Brain pericyte (primary cell): ENCODE data around the gene CHCHD1.
"Not testable (repeated sequence)": the region's sequence is repeated elsewhere in the genome, so short reads cannot be mapped to it uniquely, and the experiment has no call there.

Source experiments
- DNase-seq: peaks from one replicate; pipeline ENCODE4 v3.0.0-alpha.2; 2012; ENCODE audit warnings: low read depth, low spot score

CHCHD1 gene

DNA sequence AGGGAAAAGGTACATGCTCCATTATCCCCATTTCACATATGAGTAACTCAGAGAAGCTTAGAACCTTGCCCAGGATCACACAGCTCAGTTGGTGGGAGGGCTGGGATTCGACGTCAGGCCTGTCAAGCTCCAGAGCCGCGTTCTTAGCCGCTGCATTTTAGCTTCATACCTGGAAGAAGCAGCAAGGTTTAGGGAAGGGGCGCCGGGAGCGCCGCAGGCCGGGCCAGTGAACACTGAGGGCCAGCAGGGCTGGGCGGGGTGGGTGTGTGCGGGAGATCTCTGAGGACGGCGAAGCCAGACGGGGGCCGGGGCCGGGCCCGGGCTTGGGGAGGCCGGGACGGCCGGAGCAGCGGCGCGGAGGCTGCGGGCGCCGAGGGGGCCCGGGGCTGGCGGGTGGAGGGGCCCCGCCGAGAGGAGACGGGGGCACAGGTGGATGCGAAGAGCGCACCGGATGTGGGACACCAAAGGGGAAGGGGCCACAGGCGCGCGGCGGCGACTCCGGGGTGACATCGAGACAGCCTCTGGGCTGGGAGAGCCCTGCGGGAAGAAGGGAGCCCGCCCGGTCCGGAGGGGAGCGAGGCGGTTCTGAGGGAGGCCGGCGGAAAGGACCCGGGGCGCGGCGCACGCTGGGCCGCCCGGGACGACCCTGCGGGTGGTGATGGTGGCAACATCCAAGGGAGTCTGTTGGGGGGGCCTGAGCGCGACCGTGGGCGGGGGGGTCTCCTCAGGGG lies 29.1 kb downstream of the CHCHD1 start:
- DNase-seq: no peak

DNA sequence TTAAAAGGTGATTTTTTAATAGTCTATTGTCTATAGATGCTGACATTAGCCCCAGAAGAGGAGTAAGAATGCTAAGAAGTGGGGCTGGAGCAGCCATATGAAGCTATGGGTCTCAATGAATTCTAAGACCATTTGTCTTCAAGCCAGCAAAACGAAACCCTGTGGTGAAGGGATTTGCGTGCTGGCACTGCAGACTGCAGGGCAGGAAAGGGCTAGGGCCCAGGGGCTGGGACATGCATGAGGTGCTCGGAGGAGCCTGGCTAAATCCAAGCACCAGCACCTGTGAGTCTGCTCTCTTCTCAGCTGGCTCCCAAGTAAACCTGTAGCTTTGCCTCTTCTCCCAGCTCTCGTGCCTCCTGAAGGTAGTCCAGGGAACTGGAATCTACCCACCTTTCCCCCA lies 30.8 kb downstream of the CHCHD1 start:
- no peak for DNase-seq

DNA sequence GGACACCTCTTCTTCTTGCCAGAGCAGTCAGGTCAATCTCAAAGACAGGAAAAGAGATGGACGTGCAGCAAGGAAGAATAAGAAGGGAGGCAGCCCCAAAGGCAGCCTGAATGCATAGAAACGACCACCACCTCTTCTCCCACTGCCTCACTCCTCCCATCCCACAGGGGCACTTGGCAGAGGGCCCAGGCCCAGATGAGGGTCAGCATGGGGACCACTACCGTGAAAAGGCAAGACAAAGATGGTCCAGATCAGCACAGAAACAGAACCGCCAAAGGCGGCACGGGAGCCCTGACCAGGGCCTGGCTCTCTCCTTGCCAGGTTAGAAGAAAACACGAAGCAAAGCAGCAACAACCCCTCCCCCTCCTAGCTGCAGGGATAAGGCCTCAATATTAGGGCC lies 31.5 kb downstream of the CHCHD1 start:
- DNase-seq: no peak

DNA sequence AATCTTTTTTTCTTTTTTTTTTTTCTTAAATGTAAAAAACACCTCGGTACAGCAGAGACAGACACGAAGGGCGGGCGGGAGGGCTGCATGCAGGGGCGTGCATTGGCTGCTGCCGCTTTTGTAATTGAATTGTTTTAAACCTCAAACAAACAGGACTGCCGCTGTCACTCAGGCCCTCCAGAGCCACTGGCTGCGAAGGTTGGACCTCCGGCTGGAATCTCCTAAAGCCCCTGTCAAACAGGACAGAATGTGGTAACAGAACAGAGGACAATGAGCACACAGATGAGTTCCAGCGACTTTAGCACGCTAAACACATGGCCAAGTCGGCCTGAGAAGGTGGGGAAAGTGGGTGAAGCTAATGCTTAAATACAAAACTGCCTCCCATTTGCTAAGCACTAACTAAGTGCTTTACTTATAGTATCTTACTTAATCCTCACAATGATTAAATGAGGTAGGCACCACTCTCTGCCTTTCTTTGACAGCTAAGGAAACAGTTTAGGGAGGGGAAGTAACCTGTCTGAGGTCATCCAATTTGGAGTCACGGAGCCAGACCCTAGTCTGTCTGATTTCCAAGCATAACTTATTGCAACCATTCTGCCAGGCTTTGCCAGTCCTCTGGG lies 32.5 kb downstream of the CHCHD1 start:
- no peak for DNase-seq

DNA sequence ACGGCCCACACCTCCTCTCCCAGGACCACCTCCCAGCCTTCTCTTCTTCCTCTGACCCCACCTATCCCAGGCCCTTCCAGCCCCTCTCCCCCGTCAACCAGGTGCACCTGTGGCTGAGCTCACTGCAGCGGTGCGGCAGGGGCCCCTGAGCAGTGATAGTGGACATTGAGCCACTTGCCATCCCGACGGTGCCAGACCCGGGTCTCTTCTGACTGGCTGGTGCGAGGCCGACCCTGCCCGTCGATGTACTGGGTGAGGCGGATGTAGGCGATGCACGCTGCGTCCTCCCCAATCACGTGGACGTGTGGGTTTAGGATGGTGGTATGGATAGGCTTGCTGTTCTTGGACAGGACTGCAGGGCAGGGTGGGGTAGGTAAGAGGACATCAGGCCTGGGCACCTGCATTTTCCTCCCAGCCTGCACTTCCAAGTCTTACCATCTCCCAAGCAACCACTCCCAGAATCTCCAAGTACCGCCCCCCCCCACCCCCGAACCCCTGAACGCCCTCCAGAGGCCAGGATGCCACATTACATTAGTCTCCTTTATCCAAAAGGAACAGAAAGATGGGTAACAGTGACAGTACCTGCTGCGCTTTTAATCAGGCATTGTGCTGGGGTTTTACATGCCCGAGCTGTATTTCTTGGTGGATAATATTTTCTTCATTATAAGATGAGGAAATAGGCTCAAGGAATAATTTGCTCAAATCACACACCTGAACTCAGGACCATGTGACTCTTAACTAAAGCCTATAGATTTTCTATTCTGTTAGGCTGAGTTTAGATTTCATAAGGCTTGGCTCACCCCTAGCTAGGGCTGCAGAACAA lies 33.3 kb downstream of the CHCHD1 start:
- no peak for DNase-seq

DNA sequence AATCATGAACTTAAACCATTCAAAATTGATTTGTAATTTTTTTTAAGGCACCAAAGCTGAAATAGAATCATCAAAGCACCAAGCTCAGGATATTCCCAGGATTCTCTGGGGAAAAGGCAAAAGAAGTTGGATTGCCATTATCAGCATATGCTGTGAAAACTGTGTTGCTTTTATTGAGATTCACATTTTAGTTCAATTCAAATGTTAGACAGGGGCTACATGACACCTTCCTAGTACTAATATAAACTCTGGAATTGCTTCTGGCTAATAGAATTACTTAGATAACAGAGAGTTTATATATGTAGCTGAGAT lies 33.8 kb downstream of the CHCHD1 start:
- DNase-seq: no peak

DNA sequence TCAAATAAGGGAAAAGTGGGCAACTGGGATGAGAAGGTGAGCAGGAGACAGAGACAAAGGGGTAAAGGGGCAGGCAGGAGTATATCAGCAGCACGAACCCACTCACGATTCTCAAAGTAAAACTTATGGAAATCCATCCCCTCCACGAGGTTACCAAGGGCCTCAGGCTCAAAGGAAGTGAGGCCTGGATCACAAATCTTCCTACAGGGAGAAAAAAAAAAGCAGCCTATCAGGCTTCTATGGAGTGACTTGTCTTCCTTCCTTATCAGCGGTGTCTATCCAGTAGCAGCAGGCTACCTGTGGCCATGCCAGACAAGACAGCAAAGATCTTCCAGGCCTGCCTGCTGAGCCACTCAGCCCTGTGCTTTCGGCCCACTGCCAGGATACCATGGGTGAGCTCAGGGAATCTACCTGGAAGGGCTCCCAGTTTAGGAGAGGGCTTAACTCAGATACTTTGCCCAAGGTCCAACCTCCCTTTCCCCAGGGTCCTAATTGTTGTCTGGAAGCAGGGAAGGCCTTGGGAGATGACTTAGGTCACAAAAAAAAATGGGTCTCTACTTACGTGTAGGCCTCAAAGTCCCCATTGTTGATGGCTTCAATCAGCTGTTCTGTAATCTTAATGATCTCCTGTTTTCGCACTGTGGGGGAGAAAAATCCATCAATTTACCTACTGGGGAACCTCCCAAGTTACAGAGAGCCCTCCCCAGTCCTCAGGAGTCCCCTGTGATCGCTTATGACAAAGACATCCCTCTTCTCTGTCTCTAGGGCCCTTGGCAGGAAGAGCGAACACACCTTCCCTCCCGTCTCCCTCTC lies 35.3 kb downstream of the CHCHD1 start:
- no peak for DNase-seq

DNA sequence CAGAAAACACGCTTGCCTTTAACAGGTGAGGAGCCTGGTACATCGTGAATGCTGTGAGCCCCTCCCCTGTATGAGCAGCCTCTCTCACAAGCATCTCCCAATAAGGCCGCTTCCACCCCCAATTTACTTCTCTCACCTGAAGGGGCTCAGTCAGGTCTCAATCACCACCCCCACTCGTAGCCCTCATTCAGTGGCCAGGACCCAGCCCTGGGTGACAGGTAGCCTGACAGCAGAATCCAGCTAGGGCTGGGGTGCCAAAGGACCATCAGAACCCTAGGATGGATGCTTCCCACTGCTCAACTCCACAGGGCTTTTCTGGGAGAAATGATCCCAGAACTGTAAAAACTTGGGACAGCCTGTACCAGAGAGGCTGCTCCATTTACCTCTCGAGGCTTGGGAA lies 36.0 kb downstream of the CHCHD1 start:
- no peak for DNase-seq

DNA sequence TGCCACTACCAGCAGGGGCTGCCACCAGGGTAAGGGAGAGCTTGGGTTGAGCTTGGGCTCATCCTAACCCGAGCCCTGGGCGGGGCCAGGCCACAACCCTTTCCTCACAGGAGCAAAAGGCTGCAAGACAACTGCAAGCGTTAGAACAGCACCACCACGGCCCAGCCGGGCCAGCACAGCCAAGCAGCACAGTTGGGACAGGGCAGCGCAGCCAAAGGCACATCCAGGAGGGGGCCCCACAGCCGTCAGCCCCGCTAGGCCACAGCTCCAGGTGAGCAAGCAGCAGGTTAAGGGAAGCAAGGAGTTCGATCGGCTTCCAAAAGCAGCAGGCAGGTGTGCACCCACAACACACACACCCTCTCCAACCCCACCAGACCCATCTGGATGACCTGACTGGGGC lies 36.6 kb downstream of the CHCHD1 start:
- no peak for DNase-seq

DNA sequence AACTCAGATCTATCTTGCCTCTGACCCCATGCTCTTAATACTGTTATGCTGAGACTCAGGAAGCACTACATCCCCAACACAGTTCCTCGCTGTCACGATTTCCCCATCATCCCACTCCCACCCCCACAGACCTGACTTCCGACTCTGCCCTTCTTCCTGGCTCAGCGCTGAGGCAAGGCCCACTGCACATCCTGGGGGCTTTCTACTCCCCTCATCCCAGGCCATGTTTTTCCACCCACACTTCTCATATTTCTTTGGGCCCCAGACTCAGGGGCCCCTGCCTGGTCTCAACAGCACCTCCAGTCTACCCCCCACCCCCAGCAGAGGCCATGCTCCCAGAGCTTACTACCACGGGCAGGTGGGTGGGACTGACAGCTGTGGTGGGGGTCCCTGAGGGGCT lies 37.2 kb downstream of the CHCHD1 start:
- no peak for DNase-seq

DNA sequence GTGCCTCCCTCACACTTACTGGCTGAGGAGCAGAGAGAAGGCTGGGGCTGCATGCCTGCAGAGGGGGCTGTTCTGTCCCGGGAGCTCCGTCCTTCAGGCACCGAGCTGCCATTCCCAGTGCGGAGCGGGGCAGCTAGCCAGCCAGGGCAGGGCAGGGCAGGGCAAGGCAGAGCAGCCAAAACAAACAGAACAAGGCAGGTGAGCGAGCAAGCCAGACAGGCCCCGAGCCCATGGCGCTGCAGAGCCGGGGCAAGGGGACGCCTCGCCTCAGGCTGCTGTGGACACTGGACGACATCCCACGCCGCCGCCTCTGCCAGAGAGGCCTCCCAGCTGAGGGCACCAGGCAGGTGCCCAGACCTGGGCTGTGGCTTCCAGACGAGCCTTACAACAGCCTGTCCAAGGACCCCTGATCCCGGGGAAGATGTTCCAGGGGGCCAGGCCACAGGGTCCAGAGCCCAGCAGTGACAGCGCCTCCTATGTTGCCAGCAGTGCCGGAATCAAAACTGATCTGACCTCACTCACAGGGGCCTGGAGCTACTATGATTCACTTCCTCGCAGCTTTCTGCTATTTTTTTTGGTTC lies 37.8 kb downstream of the CHCHD1 start:
- no peak for DNase-seq

DNA sequence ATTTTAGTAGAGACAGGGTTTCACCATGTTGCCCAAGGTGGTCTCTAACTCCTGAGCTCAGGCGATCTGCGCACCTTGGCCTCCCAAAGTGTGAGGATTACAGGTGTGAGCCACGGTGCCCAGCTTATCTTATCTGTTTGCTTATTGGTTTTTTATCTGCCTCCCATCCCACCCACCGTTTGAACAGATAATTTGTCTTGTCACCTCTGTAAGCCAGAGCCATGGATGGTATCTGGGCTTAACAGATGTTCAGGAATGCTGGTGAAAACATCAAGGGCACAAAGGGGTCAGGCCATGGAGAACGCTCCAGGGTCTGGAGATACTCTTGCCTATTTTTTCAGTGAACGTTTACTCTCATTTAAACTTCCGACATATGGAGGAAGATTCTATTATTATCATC lies 41.5 kb downstream of the CHCHD1 start:
- no peak for DNase-seq

DNA sequence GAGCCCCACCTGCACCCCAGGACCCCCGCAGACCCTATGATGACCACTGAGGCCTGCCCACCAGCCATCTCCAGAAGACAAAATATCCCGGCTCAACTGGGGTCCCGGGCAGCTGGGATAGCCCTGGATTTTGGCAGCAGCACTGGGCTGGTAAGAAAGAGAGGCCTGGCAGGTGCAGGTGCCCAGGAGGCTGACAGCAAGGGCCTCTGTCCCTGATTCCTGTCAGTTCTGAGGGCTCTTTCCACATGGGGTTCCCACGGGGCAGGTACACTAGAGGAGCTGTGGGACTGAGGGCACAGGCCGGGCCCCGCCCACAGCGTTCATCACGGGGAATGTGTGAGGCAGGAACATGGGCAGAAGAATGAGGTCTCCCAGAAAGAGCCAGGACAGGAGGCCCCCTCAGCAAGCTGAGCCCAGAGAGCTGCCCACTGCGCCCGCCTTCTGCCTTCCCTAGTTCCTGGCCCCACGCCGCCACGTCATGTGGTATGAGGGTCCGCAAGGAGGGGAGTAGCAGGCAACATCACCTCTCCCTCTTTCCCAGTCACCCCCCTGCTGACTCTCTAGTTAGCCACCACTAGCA lies 42.4 kb downstream of the CHCHD1 start:
- no peak for DNase-seq

DNA sequence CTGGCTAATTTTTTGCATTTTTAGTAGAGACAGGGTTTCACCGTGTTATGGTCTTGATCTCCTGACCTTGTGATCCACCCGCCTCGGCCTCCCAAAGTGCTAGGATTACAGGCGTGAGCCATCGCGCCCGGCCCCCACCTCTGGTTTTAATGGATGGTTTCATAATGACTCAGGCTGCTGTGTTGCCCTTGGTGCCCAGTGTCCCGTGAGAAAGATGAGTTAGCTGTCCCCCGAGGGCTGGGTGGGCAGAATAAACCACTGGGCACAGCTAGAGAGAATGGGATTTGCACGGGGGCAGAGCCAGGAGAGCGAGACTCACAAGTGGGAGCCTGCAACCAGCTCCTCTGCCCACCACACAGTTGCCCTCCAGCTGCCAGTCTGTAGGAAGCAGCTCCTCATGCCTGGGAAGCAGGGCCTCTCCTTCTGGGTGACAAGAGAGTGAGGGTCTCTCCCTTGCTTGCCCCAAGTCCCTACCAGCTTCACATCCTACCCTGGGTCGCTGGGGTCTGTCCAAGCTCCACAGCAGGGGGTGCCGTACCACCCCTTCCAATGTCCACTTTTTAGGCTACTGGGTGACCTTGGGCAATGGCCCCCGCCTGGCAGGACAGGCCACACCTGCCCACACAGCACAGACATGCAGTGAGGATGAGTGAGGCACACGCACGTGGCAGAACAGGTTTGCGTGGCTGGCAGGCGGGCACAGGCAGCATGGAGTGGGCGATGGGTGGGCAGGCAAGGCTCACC lies 45.7 kb downstream of the CHCHD1 start:
- no peak for DNase-seq

DNA sequence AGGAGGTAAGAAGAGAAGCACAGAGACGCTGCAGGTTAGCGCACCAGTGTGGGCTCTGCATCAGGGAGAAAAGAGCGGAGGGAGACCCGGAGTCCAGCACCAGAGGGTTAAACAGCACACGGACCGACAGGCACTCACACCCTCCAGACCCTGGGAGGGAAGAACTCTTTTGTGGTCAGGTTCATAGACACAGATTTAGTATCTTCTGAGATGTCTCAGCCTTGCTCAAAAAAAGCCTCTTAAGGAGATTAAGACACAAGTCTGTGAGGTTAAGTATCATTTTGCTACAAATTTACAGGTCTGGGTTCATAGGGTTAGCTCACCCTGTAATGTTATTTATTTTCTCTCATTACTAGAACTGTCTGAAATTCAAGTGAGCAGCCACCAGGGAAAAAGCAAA lies 46.3 kb downstream of the CHCHD1 start:
- DNase-seq: no peak

DNA sequence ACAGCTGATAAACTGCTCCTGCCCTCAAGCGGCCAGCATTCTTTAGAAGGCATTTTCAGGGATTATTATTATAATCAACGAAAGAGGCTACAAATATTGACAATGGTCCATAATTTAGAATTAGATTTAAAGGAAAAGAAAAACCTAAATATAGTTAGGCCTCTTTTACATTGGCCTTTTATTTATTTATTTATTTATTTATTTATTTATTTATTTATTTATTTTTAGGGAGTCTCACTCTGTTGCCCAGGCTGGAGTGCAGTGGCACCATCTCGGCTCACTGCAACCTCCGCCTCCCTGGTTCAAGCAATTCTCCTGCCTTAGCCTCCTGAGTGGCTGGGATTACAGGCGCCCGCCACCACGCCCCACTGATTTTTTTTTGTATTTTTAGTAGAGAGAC lies 47.2 kb downstream of the CHCHD1 start:
- DNase-seq: not testable (repeated sequence)
